GM21717 (cell line): ENCODE measurements around the gene ATG7.

Experiments
- ATAC-seq: cut with Tn5 transposase; IDR thresholded peaks from one replicate; pipeline ENCODE4 v1.9.1; 2021; ENCODE audit warnings: mild to moderate bottlenecking, moderate library complexity; ENCODE audit not compliant: unreplicated experiment

The ATG7 gene

DNA sequence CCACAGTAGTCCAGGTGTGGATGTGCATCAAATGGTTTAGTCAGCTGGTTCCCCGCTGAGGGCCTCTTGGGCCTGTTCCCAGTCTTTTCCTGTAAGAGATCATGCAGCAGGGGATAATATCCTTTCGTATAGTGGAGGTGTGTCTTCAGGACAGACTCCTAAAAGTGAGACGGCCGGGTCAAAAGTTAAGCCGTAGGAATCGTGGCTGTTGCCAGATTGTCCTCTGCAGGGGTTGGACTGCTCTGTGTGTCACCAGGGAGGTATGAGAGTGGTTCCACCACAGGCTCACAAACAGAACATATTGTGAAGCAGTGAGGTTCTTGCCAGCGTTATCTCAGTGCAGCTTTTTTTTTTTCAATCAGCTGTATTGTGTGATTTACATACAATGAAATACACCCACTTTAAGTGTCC, 276.5 kb downstream of the ATG7 start:
- no peak for ATAC-seq

GRCh38 chr3:11549580-11550140, 277.5 kb downstream of the ATG7 start:
- no peak for ATAC-seq

DNA sequence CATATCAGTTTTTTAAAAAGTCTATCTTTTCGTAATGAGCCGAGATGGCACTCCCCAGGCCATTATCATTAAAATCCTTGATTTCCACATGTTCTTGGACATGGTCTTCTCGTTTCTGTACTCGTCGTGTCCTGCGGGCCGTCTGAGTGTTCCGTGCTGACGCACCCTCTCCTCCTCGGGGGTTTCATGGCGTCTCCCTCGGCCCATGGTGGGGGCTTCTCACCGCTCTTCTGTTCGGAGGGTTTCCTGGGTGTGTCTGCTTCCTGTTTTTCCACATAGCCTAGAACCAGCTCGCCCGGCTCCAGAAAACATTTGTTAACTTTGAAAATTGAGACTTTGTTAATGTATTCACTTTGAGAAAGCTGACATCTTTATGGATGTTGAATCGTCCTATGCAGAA, 278.8 kb downstream of the ATG7 start:
- ATAC-seq: no peak

- ATAC-seq: no peak
Observed at GRCh38 chr3:11552289-11553264, 280.4 kb downstream of the ATG7 start.

DNA sequence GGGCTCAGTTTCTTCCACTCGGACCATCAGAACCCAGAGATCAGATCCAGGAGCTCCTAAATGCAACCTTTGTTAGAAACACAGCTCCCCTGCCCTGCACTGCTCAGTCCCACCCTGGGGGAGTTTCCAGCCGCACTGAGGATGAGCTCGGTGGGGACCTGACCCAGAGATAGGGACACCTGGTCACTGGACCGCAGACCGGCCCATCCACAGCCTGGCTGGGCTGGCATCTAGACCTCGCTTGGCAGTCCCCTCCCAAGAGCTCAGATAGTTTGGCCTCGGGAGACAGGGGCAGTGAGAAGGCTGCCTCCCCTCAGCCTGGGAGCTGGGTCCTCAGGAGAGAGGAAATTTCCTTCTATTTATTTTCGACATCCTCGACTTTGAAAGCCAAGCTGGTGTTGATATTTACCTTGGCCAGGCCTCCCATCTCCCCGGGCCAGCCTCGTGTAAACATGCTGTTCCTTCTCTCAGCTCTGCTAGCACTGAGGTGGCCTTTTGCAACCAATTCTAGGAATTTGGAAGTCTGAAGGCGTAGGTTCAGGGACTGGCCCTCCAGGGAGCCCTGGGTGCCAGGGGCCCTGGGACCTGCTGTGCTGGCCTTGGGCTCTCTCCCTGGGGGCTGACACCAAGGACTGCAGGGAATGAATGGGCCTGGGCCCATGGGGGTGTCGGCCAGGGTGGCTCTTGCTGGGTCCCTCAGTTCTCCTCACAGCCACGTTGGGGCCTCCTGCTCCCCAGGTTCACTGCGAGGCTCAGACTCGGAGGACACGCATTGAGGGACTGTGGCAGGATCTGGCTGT, 281.4 kb downstream of the ATG7 start:
- no peak for ATAC-seq

GRCh38 chr3:11554236-11554610, 282.0 kb downstream of the ATG7 start:
- no peak for ATAC-seq

- no peak for ATAC-seq
Observed at GRCh38 chr3:11554666-11555065, 282.5 kb downstream of the ATG7 start.

GRCh38 chr3:11555211-11555782, 283.1 kb downstream of the ATG7 start:
- no peak for ATAC-seq

- no peak for ATAC-seq
Observed at GRCh38 chr3:11555881-11556633, 283.9 kb downstream of the ATG7 start.

GRCh38 chr3:11556851-11557644, 284.9 kb downstream of the ATG7 start:
- ATAC-seq: no peak

GRCh38 chr3:11558002-11558401, 285.8 kb downstream of the ATG7 start:
- no peak for ATAC-seq

DNA sequence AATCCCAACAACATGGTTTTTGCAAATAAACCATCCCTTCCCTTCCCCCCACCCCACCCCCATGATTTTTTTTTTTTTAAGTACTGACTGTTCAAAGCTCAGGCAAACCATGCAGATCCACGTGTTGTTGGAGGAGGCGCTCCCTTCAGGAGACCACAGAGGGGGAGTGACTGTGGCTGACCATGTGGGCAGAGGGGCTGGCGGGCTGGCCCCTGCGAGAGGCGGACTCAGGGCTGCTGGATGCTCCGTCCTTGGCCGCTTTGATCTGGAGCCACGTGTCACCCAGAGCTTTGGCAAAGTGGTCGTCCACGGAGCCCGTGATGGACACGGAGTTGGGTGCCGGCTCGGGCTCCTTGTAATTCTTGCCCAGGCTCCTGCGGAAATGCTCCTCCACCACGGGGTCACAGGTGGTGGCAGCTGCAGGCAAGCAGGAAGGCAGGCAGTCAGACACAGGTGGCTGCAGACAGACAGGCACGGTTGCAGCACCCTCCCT, 286.3 kb downstream of the ATG7 start:
- ATAC-seq: no peak

GRCh38 chr3:11558918-11559815, 287.0 kb downstream of the ATG7 start:
- no peak for ATAC-seq

DNA sequence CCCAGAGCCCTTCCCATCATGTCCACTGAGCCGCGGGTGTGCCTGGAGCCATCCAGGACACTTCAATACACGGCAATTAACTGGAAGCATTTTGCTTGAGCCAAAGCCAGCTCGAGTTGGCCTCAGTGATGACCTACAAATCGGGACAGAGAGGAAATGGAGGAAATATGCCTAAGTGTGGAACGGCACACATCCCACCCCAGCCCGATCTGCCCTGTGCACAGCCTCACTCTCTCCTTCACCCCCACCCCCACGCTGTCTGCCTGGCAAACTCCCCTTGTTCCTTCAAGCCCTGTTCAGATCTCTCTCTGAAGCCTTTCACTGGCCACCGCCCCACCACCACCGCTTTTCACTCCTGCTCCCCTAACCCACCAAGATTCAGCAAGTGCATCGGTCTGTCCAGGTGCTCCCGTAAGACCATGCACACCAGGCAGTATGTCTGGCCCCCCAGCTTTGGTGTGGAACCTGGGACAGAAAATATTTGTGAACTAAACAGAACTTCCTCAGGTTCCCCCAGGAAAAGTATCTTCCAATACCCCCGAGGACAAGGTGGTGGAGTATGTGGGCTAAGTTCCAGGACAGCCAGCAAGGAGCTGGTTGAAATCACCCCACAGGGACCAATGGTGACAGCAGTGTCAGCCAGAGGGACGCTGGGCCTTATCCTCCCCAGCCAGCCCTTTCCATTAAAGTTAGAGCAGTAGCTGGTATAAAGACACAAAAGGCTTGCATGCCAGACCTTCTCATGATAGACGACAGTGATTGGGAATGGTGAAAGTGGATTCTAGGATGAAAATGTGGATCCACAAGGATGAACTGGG, 287.8 kb downstream of the ATG7 start:
- no peak for ATAC-seq

DNA sequence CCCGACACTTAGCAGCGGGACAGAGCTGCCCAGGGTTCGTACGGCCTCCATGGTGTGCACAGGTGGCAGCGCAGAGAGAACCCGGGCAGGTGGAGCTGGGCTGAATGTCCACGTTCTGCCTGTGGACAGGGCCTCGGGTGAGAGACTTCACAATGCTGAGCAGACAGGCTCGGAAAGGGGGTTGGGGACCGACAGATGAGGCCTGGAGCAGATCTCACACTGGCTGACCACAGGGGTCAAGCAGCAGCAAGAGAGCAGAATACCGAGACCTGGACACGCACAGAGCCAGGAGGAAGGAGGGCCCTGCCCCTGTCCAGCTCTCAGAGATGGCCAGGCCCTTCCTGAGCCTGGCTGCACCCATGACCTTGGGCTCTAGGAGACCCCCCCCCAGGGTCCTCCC, 288.5 kb downstream of the ATG7 start:
- ATAC-seq: no peak

GRCh38 chr3:11562277-11562881, 290.2 kb downstream of the ATG7 start:
- no peak for ATAC-seq

DNA sequence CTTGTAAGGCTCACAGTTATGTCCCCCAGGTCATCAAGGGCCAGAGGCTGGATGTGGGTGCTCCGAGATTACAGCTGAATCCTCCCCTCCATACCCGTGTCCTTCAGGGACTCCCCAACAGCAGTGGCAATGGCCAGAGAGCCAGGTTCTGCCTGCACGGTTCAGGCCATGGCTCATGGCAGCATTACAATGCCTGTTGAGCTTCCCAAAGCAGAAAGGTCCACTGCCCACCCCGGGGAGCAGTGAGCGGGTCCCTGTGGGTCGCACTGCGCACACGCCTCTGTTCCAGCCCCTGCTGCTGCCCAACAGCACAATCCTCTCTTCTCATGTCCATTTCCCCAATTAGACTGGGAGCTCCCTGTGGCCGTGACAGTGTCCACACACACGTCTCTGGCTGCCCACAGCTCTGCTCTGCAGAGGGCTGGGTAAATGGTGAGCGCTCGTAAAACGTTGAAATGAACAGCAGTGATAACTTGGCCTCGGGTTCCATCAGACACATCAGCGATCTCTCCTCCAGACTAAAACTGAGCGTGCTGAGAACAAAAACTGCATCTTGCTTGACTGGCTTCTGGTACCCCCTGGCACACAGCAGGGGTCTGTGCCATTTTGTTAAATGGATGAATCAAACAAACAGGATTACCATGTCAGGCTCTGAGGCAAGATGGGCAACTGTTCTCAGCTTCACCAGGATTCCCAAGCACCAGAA, 291.1 kb downstream of the ATG7 start:
- ATAC-seq: no peak
